OCI-M2 (cell line): Measurements from ENCODE around the gene RASGEF1B.
"Not testable (repeated sequence)": the region's sequence is repeated elsewhere in the genome, so short reads cannot be mapped to it uniquely, and the experiment has no call there.

Experiments used
- DNase-seq: peaks from one replicate; lab custom pipeline; 2025; ENCODE audit not compliant: unreplicated experiment; lab: John Stamatoyannopoulos, UW

The RASGEF1B gene

DNA sequence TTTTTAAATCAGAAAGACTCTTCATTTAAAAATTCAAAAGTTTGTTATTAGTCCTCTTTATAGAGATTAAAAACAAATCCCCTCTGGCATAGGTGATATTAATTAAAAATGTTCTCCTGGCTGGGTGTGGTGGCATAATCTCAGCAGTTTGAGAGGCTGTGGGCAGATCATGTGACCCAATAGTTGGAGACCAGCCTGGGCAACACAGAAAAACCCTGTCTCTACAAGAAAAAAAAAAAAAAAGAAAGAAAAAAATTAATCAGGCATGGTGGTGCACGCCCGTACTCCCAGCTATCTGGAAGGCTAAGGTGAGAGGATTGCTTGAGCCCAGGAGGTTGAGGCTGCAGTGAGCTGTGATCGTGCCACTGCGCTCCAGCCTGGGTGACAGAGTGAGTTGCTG lies 38.9 kb downstream of the RASGEF1B start:
- DNase-seq, result no peak

DNA sequence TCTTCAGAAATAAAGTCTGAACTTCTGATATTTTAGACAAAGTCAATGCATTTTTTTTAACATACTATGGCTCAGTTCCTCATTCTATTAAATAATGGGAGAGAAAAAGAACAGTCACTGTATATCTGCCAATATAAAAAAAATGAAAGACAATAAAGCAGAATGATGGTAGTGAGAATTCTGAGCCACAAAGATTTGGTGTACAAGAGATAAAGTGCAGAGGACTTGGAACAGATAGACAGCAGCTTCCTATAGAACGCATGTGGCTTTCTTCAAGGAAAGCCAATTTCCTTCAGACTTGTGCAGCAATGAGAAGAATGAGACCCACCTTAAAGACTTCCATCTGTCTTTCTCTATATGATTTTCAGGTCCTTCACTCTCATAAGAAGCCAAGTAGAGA lies 39.7 kb downstream of the RASGEF1B start:
- no peak for DNase-seq

DNA sequence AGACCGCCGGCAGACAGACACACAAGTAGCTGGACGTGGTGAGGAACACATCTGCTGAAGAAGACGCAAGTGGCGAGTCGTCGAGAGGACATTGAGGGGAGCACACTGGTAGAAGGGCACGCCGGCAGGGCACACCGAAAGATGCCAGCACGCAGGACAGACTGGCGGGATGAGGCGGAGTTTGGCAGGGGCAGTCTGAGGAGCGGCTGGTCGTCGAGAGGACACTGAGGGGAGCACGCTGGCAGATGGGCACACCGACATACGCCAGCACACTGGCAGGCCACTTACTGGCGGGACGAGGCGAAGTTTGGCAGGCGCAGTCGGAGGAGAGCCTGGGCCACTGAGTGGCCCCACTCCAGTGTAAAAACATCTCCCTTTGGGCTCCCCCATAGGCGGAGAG lies 42.1 kb downstream of the RASGEF1B start:
- no peak for DNase-seq

DNA sequence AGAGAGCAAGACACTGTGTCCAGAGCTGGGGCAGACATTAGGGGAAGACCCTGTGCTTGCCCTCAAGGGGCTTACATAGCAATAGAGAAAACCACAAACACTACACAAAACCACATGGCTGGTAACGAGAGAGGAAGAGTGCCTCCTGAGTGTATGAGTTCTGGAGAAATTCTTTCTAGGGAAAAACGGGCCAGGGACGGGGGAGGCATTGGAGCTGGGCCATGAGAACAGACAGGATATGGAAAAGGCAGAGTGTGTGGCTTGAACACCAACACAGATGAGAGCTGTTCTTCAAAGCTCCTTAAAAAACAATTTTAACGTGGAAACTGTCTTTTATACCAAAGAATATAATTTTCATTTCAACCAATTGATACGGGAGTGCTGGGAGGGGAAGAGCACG lies 42.7 kb downstream of the RASGEF1B start:
- no peak for DNase-seq

DNA sequence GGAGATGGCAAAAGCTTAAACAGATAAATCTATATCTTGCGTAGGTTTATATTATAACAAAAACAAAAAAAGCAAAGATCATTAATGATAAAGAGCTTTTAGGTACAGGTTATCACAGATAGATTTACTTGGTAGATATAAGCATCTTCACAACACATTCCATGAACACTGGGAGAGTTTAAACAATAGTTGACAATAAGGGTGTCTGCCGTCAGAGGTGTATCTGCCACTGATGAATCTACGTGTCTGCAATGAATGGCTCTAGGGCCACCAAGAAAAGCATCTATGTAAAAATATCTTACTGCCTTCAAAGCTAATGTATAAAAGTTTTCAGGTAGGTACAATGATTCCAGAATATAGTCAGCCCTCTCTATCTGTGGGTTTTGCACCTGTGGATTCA lies 43.7 kb downstream of the RASGEF1B start:
- DNase-seq, result no peak

DNA sequence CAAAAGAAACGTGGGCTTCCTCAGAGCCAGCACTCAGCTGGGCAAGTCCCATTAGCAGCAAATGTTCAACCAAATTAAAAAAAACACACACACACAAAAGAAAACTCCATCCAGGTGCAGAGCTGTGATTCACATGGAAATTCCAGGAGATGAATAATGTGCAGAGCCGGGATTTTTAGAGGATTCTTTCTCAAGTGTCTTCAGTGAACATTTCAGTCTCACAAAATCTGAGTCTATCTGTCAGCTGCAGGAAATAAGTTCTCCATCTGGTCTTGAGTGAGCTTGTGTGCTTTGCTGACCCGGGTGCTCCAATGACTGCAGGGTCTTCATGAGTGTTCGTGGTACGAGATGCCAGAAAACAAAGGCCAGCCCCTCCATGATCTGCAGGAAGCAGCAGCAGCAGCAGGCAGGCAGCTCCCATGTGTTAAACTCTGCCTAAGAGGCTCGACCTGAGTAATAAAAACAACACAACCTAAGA lies 44.3 kb downstream of the RASGEF1B start:
- no peak for DNase-seq

DNA sequence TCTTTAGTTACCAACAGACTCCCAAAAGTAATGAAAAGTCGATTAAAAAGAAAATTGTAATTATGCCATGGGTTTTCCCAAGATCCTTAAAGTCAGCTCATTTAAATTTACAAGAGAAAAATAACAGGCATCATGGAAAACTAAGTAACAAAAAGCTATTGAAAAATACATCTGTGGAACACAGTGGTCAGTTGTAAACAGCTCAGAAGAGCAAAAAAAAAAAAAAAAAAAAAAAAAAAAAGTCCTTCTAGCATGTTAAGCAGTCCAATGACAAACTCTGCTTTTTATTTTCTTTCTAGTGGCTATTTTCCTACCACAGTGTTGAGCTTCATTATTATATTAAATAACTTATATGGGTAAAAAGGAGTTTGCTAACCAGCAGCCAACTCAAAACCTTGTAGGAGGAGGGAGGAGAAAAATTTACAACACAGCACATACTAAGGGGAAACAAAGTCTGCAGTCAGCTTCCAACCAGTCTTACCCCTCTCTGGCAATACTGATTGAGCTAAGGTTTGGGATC lies 44.9 kb downstream of the RASGEF1B start:
- DNase-seq, result no peak

DNA sequence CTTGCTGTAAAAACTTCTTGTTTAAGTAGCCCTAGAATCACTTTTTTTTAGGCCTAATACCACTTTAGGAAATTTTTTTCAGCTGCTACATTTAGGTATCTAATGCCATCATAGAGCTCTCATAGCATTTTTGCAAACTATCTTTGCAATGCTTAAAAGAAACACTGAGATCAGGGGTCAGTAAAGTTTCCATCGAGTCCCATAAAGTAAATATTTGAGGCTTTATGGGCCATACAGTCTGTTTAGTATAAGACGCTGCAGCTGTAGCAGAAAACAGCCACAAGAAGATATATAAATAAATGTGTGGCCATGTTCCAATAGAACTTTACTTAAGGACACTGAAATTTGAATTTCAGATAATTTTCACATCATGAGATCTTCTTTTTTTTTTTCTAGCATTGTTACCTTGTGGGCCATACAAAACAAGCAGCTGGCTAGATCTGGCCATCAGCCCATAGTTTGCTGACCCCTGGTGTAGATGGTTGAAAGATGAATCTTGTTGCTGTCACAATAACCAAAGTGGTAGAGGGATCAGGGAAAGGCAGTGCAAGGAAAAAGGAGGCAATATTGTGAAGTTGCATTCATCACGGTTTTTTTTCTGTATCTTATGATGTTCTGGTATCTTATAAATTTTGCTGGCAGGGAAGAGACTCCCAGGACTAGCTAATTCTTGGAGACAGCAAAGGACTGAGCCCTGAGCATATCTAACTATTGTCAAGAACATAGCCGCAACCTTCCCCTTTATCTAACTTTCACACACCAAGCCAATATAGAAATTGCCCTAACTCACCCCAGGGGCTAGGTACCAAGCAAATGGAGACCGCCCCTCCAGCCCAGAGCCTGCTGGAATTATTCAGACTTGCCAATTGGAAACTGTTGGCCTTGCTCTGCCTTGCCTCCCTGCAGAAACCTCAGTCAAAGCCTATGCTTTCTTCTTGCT lies 46.6 kb downstream of the RASGEF1B start:
- DNase-seq, result no peak

DNA sequence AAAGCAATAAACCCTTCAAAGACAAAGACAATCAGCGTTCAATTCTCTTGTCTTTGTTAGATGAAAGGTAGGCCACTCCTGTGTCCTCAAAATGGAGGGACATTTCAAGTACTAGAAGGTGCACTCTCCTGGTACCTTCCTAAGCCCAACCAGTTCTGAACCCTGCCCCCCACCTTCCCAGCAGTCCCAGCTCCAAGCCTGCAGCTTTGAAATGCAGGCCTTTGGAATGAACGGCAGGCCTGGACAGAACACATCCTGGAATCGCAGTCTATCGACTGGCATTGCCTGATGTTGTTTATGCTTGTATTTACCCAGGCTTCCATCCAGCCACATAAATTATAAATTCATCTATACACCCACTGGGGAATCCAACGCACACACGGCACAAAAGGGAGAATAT lies 47.4 kb downstream of the RASGEF1B start:
- DNase-seq, result no peak

DNA sequence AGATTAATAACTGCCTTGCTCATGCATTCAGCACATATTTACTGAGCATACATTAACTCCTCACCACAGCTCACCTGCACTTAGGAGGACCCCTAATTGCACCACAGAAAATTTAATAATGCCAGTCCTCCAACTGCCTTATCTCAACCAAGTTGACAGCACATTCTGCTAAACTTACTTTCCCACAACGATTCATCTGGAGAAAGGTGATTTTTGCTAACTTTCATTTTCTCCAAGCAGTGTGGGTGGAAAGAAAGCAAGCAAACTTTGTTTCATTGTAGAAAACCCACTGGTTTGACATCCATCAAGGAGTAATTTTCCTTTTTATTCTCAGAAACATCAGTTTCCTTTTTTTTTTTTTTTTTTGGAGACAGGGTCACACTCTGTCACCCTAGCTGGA lies 49.1 kb downstream of the RASGEF1B start:
- no peak for DNase-seq

DNA sequence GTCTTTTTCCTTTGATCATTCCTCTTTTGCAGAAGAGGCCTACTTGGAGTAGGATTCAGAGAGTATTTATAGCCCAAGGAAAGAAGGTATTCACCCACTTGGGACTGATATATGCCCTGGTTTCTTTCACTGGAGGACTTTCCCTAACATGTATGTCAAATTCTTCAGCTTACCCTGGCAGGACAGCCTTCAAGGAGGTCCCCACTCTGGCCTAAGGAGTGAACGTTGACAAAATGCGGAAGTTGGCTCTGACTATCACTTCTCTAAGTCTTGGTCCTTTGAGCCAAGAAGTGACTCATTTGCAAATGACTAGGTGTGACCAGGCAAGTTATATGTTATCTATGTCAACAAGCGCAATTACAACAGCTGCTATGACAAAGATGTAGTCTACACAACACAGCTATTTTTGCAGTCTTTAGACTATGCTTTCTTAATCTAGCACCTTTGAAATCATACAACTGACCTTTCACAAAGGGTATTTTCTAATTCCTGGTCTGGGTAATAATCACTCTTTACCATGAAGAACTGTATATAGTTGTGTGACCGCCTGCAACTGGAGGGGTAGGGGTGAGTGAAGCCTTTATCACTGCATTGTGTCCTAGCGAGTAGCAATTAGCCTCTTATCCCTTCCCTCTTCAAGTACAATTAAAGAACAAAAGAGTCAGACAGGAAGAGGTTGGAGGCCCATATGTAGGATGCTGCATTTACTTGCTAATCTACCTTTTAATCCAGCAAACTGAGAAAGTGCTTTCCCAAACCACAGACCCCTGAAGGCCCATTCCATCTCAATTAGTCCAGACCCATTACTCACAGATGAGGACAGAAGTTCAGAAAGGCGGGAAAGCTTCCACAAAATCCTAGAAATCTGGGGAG lies 50.1 kb downstream of the RASGEF1B start:
- peak; percentile 47 for DNase-seq

DNA sequence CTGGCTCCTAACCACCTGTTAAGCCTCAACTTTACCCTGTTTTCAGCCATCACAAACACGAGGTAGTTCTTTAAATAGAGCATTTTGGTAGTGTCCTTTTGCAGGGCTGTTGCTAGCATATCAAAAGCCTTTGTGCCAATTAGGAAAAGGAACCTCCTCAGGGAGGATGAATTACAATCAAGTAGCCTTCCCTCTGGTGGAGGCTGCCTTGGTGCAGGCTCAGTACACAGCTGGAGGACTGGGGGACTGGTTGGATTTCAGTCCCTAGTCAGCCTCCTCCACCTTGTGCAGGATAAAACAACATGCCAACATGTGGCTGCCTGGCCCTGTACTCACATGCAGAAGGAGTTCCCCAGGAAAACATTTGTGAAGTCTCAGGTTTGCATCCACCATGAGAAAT lies 53.1 kb downstream of the RASGEF1B start:
- no peak for DNase-seq

DNA sequence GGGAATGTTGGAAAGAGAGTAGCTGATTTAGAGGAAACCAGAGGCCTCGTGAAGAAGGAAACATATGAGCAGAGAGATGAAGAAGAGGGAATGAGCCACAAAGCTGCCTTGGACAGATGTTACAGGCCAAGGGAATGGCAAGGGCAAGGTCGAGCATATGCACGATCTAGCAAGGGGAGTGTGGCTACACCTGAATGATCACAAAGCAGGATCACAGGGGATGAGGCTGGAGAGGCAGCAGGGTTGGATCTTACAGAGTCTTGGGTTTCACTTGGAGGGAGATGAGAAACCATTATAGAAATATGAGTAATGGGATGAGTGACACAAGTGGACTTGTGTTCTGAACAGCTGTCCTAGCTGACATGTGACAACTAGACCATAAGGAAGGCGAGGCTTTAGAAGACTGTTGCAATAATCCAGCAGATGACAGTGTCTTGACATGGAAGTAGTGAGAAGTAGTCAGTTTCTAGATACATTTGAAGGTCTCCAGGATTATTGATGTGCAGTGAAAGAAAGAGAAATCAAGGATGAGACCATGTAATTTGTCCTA lies 58.7 kb downstream of the RASGEF1B start:
- no peak for DNase-seq

DNA sequence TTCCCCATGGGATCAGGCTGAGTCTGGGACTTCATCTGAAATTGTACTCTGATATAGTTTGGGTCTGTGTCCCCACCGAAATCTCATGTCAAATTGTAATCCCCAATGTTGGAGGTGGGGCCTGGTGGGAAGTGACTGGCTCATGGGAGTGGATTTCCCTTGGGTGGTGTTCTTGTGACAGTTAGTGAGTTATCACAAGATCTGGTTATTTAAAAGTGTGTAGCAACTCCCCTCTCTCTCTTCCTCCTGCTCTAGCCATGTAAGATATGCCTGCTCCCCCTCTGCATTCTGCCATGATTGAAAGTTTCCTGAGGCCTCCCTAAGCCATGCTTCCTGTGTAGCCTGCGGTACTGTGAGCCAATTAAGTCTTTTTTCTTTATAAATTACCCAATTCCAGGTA lies 61.0 kb downstream of the RASGEF1B start:
- DNase-seq, result no peak

DNA sequence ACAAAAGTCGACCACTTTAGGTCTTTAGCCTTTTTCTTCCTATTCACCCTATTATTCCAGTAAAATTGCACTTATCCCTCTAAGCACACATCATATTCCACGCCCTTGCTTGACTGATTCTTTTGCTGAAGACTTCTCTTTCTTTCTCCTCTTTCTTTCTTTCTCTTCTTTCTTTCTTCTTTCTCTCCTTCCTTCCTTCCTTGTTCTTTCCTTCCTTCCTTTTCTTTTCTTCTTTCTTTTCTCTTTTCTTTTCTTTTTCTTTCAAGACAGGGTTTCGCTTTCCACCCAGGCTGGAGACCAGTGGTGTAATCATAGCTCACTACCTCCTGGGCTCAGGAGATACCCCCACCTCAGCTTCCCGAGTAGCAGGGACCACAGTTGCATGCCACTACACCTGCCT lies 61.9 kb downstream of the RASGEF1B start:
- DNase-seq, result no peak

DNA sequence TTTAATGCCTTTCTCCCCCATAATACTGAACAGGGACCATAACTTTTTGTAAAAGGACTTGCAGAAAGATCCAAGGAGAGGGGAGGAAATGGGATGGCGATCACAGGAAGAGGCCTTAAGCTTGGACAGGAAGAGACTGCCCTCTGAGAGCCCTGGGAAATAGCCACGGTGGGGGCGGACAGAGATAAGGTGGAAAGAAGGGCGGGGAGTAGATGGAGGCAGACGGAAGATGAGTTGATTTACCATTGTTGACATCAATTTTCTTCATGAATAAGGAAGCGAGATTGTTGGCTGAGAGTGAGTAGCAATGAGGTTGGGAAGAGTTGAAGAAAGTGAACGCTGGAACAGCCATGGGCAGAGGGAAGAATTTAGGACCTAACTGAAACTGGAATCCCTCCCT lies 63.4 kb downstream of the RASGEF1B start:
- no peak for DNase-seq

DNA sequence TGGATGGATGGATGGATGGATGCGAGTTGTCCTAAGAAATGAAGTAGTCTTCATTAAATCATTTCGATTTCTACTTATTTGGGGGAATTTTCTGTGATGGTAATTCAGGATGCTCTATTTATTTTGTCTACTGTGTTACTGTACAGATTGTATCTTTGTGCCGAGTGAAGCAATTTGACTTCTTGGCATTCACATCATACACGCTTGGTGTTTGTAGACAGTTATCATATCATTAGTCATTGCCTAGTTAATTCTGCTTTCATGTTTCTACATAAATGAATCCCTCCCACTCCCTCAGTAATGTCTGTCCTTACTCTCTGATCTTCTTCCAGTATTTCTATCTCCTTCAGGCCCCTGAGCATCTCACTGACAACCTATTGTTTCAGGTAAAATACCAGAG lies 64.0 kb downstream of the RASGEF1B start:
- no peak for DNase-seq

DNA sequence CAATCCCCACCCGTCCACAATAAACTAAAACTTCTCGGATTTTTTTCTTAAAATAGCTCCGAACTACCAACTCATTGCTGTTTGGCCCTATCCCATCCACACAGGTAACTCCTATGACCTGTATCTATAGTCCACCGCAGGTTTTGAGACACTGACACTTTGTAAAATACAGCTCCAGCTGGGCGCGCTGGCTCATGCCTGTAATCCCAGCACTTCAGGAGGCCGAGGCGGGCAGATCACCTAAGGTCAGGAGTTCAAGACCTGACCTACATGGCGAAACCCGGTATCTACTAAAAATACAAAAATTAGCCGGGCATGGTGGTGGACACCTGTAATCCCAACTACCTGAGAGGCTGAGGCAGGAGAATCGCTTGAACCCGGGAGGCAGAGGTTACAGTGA lies 65.2 kb downstream of the RASGEF1B start:
- not testable (repeated sequence) for DNase-seq

DNA sequence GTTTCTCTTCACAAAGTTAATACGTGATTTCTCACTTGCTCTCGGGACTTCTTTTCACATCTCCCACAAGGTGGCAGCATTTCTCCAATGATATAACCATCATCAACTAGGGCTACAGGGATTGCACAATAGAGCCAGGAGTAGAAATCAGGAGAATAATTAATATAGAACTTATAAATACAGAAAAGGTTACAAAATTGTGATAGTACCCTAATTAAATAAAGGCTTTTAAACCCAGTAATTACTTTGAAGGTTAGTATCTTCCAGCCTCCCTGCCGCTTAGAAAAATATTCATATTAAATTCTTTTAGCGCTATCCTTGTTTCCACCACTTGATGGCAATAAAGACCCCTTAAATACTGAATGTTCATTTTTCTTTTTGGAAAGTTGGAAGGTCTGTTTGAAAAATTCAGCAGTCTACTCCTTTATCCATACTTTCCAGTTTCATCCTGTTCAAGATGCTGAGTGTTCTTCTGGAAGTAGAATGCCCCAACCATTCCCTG lies 65.8 kb downstream of the RASGEF1B start:
- no peak for DNase-seq

DNA sequence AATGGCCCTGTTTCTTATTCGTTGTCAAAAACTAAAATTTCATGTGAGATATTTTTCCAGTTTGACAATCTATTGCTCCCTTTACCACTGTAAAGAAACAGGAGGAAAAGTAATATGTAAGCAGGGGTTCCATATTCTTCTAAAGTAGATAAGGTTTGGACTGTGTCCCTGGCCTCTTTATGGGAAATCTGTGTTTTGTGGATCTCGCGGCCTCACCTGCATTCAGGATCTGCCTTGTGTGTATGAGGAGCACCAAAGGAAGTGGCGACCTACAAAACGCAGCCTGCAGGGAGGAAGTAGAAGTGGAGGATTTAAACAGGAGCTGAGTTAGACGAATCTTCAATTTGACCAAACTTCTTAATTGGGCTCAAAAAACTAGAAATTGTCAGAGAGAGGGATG lies 67.0 kb downstream of the RASGEF1B start:
- no peak for DNase-seq

DNA sequence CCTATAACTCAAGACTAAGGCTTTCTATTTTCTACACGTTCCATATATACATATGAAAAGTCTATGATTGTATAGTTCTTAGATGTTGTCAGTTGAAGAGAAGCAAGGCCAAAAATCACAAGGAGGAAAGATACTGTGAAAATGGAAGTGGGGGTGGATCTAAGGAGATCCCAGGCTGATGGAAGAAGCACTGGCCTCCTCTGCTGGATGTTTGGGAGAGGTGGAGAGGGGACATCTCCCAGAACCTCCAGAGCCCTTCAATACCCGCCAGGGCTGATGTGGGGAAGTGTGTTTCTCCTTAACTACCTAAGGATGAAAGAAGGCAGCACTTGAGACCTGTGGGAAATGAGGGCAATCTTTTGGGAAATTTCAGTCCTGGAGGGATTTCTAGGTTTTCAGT lies 67.4 kb downstream of the RASGEF1B start:
- no peak for DNase-seq
